HG02763 (cell line): ENCODE measurements around the gene ITFG1.
"Not testable (repeated sequence)": the region's sequence is repeated elsewhere in the genome, so short reads cannot be mapped to it uniquely, and the experiment has no call there.

Source experiments
- ATAC-seq: cut with Tn5 transposase; IDR thresholded peaks from one replicate; pipeline ENCODE4 v1.9.1; 2021; ENCODE audit warnings: mild to moderate bottlenecking, moderate library complexity; ENCODE audit not compliant: unreplicated experiment

ITFG1 gene

DNA sequence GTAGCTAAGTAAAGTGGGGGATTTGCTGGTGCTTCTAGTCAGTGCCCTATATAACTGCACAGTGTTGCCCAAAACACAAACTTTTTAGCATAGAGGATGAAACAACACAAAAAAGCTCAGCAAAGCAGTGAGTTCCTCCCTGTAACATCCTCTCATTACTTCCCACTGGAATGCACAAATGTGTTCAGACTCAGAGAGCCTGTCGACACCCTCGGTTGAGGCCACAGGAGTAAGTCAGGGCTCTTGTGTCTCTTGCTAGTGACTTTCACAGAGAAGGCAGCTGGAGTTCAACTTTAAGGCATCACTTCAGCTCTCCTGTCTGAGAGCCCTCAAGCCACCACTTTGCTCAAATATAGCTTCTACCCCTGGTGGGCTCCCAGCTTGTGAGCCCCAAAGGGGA is 209.9 kb downstream of the ITFG1 start:
- ATAC-seq: no peak

DNA sequence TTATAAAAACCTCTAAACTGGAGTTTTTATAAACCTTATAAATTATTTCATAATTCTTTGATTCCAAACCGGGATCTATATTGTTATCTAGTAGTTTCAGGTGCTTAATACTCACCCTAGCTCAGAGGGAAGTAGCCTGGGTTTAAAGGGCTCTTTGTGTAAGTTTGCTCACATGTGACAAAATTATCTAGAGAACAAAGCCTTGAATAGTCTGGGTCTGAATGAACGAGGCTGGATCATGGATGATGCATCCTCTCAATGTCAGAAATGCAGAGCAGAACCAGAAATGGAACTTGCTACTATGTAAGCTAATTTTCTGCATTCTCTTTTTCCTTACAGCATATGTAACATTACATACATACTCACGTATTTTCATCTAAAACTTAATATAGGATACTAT is 213.2 kb downstream of the ITFG1 start:
- ATAC-seq: no peak

DNA sequence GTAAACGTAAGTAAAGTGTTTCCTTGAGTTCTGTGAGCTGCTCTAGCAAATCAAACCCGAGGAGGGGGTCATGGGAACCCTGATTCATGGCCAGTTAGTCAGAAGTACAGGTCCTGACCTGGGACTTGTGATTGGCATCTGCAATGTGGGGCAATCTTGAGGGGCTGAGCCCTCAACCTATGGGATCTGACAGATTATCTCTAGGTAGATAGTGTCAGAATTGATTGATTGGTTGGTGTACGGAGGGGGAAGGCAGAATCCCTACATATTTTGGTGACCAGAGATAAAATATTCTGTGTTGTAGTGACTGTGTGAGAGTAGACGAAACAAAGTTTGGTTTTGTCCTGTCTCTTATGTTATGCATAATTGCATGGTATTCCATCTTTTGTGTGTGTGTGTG is 216.7 kb downstream of the ITFG1 start:
- ATAC-seq: no peak

DNA sequence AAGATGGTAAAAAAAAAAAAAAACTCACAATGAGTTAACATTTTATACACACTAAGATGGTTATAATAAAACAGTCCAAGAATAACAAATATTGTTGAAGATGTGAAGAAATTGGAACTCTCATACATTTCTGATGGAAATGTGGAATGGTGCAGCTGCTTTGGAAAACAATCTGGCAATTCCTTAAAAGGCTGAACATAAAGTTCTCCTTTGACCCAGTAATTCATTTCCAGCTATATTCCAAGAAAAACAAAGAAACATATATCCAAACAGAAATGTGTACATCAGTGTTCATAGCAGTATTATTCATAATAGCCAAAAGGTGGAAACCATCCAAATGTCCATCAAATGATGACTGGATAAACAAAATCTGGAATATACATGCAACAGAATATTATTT is 219.8 kb downstream of the ITFG1 start:
- no peak for ATAC-seq

DNA sequence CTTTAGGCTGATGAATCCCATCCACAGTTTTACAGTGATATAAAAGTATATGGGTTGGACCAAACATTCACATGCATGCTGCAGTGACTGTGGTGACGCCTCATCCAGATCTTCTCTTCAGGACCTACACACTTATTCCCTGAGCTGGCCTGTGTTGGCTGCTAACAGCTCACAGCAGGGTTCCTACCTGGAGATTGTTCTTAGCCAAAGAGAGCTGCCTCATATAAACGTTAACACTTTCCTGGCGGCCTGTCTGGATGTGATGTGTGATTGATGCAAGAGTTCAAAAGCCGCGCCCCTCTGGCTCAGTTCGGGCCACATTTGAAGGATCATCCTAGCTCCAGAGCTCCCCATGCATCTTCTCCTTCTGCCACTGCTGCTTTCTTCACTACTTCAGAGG is 224.1 kb downstream of the ITFG1 start:
- ATAC-seq: no peak

DNA sequence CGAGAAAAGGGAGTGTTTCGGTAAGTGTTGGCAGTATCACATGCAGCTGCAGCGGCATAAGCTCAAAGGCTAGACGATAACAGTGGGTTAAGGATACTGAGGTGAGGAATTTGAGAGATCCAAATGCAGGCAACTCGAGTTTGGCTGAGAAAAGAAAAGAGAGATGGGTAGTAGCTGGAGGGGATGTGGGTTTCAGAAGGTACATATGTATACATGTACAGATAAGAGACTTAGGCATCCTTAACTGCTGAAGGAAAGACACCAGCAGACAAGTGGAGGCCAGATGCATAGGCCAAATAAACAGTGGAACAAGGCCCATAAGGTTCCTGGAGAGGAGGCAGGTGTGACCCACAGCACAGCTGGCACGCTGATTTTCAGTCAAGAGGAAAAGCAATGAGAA is 230.6 kb downstream of the ITFG1 start:
- ATAC-seq: no peak

DNA sequence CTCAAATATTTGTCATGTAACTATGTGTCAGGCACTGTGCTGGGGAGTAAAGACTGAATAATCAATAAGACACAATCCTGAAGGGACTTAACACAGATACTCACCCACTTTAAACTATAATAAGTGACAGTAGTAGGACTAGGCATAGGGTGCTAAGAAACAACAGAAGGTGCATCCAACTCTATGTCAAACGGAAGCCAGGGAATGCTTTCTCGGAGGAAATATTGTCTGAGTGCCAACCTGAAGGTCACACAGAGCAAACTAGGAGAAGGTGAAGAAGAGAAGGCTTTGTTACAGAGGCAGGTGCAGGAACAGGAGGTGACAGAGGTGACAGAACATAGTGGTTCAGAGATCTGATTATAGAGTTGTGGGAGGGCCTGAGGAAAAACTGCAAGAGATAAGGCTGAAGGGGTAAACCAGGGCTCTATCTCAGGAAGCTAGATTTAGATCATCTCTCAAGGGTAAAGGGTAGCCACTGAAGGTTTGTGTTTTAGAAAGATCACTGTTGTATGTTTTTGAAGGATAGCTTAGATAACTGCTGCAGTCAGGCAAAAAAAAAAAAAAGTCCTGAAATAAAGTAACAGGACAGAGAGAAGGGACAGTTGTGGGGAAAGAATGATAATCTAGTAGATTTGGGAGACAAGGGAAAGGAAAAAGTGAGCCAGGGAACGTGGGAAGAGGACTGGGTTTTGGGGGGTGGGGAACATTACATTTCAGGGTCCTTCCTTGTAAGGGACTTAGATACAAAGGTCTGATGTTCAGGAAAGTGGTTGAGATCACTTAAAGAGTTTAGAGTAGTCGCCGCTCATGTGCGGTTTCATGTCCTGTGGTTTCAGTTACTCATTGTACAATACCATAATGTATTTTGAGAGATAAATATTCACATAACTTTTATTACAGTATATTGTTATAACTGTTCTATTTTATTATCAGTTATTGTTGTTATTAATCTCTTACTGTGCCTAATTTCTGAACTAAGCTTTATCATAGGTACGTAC is 231.5 kb downstream of the ITFG1 start:
- ATAC-seq: no peak

DNA sequence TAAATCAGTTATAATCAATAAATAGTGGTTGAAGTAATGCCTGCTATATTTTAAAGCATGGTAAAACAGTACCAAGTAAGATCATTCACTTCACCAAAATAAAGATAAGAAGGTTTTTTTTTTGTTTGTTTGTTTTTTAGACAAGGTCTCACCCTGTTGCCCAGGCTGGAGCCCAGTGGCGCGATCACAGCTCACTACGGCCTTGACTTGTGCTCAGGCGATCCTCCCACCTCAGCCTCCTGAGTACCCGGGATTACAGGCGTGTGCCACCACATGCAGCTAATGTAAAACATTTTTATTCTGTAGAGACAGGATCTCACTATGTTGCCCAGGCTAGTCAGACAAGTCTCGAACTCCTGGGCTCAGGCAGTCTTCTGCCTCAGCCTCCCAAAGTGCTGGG is 232.6 kb downstream of the ITFG1 start:
- ATAC-seq: no peak

DNA sequence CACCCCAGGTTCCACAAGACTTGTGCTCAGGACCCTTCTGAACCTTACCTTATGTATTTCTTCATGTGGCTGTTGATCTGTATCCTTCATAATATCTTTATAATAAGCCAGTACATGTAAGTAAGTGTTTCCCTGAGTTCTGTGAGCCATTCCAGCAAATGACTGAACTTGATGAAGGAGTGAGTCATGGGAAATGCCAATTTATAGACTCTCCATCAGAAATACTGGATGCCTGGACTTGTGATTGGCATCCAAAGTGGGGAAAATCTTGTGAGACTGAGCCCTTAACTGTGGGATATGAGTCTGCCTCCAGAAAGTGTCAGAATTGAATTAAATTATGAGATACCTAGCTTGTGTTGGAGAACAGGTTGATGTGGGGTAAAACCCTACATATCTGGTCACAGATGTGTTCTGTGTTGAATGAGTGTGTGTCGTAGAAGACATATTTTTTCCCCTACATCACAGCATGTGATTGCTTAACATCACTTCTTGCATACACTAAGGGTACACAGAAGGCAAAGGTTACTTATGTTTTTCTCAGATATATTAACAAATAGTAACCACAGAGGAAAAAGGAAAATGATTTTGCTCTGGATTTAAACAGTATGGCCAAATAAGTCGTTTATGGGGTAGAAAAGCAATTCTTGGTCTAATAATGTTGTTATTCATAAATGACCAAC is 247.0 kb downstream of the ITFG1 start:
- no peak for ATAC-seq

DNA sequence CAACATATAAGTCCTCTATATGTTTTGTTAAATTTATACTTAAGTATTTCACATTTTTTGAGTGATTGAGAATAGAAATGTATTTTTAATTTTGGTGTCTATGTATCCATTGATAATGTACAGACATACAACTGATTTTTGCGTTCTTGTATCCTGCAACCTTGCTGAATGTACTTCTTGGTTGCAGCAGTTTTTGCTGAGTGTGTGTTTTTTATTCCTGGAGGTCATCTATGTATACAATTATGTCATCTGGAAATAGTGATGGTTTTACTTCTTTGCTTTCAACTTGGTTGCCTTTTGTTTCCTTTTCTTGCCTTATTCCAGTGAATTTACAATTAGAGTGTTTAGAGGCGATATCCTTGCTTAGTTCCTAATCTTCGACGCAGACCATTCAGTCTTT is 249.6 kb downstream of the ITFG1 start:
- no peak for ATAC-seq

DNA sequence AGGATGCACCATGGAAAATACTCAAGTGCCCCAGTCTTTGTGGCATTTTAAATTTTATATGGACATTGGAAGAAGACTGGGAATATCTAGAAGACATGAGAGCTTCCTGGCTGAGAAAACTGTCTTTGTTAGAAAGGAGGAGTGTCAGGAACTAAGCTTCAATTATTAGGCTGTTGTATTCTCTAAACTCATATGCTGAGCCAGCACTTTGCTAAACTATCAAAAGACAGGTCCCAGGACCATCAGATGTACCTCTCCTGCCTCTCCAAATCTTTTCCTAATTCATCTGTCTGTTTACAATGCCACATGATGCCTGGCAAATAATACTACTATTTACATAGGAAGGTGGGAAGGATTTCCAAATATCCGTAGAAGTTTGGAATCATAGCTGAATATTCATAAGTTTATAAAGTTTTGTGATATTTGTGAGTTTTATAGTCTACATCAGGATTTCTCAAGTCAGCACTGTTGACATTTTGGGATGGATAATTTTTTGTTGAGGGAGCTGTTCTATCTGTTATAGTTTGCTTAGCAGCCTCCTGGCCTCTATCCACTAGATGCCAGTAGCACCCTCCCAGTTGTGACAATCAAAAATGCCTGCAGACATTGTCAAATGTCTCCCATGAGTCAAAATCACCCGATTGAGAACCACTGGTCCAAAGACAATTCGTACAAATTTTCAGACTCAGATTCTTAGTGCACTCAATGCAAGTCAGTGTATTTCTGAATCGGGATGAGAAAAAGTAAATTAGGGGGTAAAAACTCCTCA is 255.9 kb downstream of the ITFG1 start:
- ATAC-seq: no peak

DNA sequence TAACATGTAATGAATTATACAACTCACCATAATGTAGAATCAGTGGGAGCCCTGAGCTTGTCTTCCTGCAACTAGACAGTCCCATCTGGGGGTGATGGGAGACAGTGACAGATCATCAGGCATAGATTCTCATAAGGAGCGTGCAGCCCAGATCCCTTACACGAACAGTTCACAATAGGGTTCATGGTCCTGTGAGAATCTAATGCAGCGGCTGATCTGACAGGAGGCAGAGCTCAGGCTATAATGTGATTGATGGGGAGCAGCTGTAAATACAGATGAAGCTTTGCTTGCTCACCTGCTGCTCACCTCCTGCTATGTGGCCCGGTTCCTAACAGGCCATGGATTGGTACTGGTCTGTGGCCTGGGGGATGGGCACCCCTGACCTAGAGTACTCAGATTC is 257.4 kb downstream of the ITFG1 start:
- not testable (repeated sequence) for ATAC-seq

DNA sequence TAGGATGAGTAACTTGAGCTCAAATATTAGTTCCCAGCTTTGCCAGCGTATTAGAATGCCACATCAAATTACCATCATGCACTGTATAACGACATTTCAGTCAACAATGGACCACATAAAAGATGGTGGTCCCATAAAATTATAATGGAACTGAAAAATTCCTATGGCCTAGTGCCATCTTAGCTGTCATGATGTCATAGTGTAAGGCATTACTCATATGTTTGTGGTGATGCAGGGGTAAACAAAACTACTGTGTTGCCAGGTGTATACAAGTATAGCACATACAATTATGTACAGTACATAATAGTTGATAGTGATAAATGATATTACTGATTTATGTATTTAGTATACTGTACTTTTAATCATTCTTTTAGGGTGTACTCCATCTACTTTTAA is 262.7 kb downstream of the ITFG1 start:
- ATAC-seq: no peak

DNA sequence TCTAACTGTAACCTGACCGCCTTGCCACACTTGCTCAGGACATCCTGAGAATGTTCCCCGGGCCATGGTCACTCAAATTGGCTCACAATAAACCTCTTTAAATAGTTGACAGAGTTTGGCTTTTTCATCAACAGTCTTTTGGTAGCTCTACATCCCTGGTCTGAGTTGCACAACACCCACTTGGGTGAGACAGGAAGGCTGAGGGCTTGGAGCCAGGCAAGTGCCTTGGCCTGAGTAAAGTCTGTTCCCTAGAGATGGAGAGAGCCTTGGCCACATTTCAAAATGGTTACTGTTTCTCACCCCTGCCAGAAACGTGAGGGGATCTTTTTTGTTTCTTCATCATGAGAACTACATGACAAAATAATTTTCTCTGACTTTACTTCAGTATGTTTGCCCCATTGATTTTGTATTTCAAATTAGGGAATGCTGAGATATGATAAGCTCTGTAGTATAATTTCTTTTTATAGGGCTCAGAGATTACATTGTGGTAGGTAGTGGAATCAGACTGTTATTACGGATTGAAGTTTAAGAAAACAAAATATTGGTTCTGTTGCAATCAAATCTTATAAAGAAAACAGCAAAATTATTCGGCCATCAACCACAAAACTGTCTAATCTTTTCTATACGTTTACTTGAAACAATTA is 263.2 kb downstream of the ITFG1 start:
- no peak for ATAC-seq

DNA sequence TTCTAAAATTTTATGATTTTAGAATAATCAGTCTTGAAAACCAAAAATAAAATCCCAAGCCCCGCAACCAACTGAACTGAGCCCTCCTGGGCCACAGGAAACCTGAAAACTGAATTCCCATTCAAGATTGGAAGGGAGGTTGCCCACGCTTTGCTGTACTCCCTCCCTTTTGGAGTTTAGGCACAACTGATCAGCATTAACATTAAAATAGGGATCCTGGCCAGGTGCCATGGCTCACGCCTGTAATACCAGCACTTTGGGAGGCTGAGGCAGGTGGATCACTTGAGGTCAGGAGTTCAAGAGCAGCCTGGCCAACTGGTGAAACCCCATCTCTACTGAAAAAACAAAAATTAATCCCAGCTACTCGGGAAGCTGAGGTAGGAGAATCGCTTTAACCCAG is 264.4 kb downstream of the ITFG1 start:
- no peak for ATAC-seq

DNA sequence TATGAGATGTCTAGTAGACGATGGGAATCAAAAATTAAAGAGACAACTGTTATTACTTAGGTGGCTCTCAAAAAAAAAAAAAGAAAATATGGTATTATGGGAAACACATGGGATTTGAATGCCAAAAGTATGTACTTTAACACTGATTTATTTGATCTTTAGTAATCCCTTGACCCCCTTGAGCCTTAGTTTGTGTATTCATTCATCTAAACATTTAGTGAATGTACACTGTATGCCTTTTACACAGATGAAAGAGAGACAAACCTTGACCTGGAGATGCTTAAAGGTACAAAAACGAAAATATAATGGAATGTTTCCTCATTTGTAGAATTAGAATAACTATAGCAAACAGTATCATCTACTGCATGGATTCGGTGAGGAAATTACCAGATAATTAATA is 278.5 kb downstream of the ITFG1 start:
- ATAC-seq: no peak

DNA sequence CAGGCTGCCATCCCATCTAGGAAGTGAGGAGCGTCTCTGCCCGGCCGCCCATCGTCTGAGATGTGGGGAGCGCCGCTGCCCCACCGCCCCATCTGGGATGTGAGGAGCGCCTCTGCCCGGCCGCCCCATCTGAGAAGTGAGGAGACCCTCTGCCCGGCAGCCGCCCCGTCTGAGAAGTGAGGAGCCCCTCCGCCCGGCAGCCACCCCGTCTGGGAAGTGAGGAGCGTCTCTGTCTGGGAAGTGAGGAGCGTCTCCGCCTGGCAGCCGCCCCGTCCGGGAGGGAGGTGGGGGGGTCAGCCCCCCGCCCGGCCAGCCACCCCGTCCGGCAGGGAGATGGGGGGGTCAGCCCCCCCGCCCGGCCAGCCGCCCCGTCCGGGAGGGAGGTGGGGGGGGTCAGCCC is 279.8 kb downstream of the ITFG1 start:
- ATAC-seq: not testable (repeated sequence)

DNA sequence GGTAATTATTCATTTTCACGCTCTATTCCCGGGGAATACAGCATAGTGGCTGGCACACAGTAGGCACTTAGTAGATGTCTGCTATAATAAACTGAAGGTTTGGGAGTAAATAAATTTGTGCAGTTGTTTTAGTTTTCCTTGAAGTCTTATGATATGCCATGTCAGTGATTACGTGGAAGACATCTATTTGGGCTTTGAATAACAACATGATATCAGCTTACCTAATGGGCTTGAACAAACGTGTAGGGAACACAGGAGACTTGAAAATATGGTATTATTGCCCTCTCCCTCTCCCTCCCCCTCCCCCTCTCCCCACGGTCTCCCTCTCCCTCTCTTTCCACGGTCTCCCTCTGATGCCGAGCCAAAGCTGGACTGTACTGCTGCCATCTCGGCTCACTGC is 280.8 kb downstream of the ITFG1 start:
- ATAC-seq: no peak

DNA sequence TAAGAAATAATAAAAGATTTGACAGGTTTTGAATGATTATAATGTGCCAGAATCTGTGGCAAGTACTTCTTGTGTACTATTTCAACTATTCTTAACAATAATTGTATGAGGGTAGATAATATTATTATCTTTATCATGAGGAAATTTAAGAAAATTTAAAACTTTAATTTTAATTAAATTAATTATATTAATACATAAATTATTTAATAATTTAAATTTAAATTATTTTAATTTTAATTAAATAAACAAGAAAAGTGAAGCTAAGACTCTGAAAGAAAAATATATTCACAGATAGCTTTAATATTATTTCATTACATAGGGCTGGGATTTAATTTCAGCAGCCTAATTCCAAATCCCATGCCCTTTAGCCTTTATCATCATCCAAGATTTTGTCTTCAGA is 285.7 kb downstream of the ITFG1 start:
- ATAC-seq: no peak

DNA sequence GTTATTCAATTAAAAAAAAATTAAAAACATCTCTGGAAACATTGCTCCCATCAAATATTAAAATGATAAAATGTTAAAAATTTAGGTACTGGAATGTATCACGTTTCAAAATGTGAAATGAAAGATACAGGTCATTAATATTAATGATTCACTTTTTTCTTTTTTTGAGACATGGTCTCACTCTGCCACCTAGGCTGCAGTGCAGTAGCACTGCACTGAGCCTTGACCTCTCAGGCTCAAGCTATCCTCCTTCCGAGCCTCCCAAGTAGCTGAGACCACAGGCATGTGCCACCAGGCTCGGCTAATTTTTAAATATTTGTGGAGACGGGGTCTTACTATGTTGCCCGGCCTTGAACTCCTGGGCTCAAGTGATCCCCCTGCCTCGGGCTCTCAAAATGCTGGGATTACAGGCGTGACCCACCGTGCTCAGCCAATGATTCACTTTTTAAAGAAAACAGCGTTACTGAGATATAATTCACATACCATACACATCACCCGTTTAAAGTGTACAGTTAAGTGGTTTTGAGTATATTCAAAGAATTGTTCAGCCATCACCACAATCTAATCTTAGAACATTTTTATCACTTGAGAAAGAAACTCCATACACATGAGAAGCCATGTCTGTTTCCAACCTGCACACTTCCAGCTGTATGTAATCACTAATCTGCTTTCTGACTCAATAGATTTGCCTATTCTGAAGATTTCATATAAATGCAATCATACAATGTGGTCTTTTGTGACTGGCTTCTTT is 298.0 kb downstream of the ITFG1 start:
- ATAC-seq: no peak
